Measurements from ENCODE around the gene ATP5F1A. TPM values are rescaled to one million over a fixed set of nuclear protein-coding genes. Genes with fewer than 3 reads are reported as not detected.

Gene ATP5F1A
- total RNA-seq, 4 donors from 2014 or later = 366 to 865 (median 581) TPM

- no peak for DNase-seq
- intact Hi-C loops (cut with DNase I) = no loop called here
- Histone ChIP-seq H3K4me1 (no peaks in the 10 kb centered on the region), H3K4me3 (replicated peaks in 1 of 3) (no peak overlapping the region), H3K36me3 (no peaks in the 10 kb centered on the region), H3K27ac (no peak overlapping the region), H3K9me3 (no peaks in the 10 kb centered on the region), H3K27me3 (no peaks in the 10 kb centered on the region)
- TF ChIP-seq, protein P1, sequence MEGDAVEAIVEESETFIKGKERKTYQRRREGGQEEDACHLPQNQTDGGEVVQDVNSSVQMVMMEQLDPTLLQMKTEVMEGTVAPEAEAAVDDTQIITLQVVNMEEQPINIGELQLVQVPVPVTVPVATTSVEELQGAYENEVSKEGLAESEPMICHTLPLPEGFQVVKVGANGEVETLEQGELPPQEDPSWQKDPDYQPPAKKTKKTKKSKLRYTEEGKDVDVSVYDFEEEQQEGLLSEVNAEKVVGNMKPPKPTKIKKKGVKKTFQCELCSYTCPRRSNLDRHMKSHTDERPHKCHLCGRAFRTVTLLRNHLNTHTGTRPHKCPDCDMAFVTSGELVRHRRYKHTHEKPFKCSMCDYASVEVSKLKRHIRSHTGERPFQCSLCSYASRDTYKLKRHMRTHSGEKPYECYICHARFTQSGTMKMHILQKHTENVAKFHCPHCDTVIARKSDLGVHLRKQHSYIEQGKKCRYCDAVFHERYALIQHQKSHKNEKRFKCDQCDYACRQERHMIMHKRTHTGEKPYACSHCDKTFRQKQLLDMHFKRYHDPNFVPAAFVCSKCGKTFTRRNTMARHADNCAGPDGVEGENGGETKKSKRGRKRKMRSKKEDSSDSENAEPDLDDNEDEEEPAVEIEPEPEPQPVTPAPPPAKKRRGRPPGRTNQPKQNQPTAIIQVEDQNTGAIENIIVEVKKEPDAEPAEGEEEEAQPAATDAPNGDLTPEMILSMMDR (IDR thresholded peaks at IDR 0.05) = no peak
- TF ChIP-seq POLR2A (IDR thresholded peaks at IDR 0.05) = no peak
- WGBS, 2 donors = 97 to 100% methylated on average over 2 of the region's 2 CpGs
Observed at GRCh38 chr18:46035696-46036680, 62.1 kb downstream of the ATP5F1A start.

DNA sequence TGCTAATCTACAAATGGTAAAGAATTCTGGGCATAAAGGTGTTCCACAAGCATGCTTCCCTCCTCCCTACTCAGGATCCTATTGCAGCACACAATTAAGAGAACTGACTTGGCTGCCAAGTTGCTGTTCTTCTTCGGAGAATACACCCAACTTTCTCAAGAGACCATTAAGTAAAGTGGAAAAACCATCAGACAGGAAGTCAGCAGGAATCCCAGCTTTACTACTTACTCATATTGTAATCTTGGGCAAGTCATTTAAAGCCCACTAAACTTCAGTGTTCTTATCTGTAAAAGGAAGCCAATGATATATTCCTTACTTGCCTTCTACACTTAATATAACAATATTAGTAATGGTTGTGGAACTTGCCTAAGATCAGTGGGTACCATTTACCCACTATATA lies 63.9 kb downstream of the ATP5F1A start:
- no peaks in the 10 kb centered on the region for H3K36me3 ChIP-seq
- no peak for DNase-seq
- H3K27ac ChIP-seq = no peak overlapping the region
- no peaks in the 10 kb centered on the region for H3K4me1 ChIP-seq
- H3K4me3 ChIP-seq (replicated peaks in 1 of 3) = no peak overlapping the region
- intact Hi-C loops (cut with DNase I) = no loop called here
- no peaks in the 10 kb centered on the region for H3K27me3 ChIP-seq
- no peaks in the 10 kb centered on the region for H3K9me3 ChIP-seq
- TF ChIP-seq, protein P1 (IDR thresholded peaks at IDR 0.05) = no peak
- TF ChIP-seq POLR2A (IDR thresholded peaks at IDR 0.05) = no peak
- 23 to 26% methylated on average over 1 of the region's 1 CpG for WGBS, 2 donors

DNA sequence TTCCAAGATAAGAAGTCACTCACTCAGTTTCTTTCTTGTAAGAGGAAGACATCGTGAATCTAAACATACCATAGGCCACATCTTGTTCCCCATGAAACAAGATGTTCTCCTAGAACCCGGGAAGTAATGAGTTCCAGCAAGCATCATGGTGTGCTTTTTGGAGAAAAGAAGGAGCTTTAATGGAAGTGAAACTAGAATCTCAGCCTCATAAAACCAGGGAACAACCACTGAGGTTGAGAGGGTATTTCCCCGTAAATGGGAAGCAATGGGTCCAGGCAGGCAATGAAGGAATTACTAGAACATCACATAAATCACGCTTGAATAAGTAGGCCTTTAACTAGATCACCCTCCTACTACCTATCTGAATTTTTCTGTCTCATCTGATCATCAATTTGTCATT lies 66.4 kb downstream of the ATP5F1A start:
- DNase-seq = no peak
- Histone ChIP-seq H3K27me3 (no peaks in the 10 kb centered on the region), H3K9me3 (no peaks in the 10 kb centered on the region), H3K4me1 (no peaks in the 10 kb centered on the region), H3K4me3 (replicated peaks in 1 of 3) (no peak overlapping the region), H3K27ac (no peak overlapping the region), H3K36me3 (no peaks in the 10 kb centered on the region)
- TF ChIP-seq, protein P1 (IDR thresholded peaks at IDR 0.05) = no peak
- TF ChIP-seq POLR2A (IDR thresholded peaks at IDR 0.05) = no peak
- 92 to 95% methylated on average over 4 of the region's 4 CpGs for WGBS, 2 donors
- intact Hi-C loops (cut with DNase I) = no loop called here

Small RNAs within 50 kb of the gene (small RNA-seq; reads per million reads assigned to genes)
- not detected for gene RNU6-1278P
- not detected for gene RNY4P37

Other genes with a start within 250 kb of the ATP5F1A start
- gene EPG5, start 131.0 kb downstream of the ATP5F1A start, total RNA-seq = 100 to 1,000 TPM in 1 of 4 donors, 10 to 100 TPM in 3; 39.1 to 105 (median 59.0) TPM
- 1 to 10 TPM; 1.9 to 4.3 (median 2.9) TPM for gene PSTPIP2, start 26.0 kb downstream of the ATP5F1A start, total RNA-seq
- 10 to 100 TPM; 15.6 to 32.2 (median 20.0) TPM for gene HAUS1, start 6.1 kb upstream of the ATP5F1A start, total RNA-seq

Measured in thyroid gland (tissue), 4 donors.